Measurements from ENCODE around the gene ZMIZ1.
"Not testable (repeated sequence)": the region's sequence is repeated elsewhere in the genome, so short reads cannot be mapped to it uniquely, and the experiment has no call there.

The ZMIZ1 gene

GRCh38 chr10:79318369-79318768 lies 249.6 kb downstream of the ZMIZ1 start:
- no peak for DNase-seq (ENCODE audit: low spot score)
- FAIRE-seq = no peak

GRCh38 chr10:79319115-79319771 lies 250.5 kb downstream of the ZMIZ1 start:
- FAIRE-seq (no peak), DNase-seq (ENCODE audit: low spot score) (no peak)

GRCh38 chr10:79320316-79320715 lies 251.6 kb downstream of the ZMIZ1 start:
- FAIRE-seq (no peak), DNase-seq (ENCODE audit: low spot score) (no peak)

- DNase-seq (ENCODE audit: low spot score) (peak; percentile 69), FAIRE-seq (no peak)
Observed at GRCh38 chr10:79320820-79321493, 252.2 kb downstream of the ZMIZ1 start.

GRCh38 chr10:79321494-79321882 lies 252.7 kb downstream of the ZMIZ1 start:
- FAIRE-seq = no peak
- DNase-seq (ENCODE audit: low spot score) = no peak

GRCh38 chr10:79321951-79322350 lies 253.2 kb downstream of the ZMIZ1 start:
- FAIRE-seq = no peak
- DNase-seq (ENCODE audit: low spot score) = no peak

- DNase-seq (ENCODE audit: low spot score) (peak; percentile 79), FAIRE-seq (no peak)
Observed at GRCh38 chr10:79322616-79323543, 254.1 kb downstream of the ZMIZ1 start.

- FAIRE-seq (no peak), DNase-seq (ENCODE audit: low spot score) (no peak)
Observed at GRCh38 chr10:79323602-79324001, 254.8 kb downstream of the ZMIZ1 start.

GRCh38 chr10:79324032-79324695 lies 255.4 kb downstream of the ZMIZ1 start:
- DNase-seq (ENCODE audit: low spot score) (no peak), FAIRE-seq (no peak)

GRCh38 chr10:79326361-79327089 lies 257.8 kb downstream of the ZMIZ1 start:
- no peak for FAIRE-seq
- DNase-seq (ENCODE audit: low spot score) = no peak

- no peak for DNase-seq (ENCODE audit: low spot score)
- FAIRE-seq = no peak
Observed at GRCh38 chr10:79327090-79327457, 258.3 kb downstream of the ZMIZ1 start.

GRCh38 chr10:79328147-79328701 lies 259.5 kb downstream of the ZMIZ1 start:
- DNase-seq (ENCODE audit: low spot score) (no peak), FAIRE-seq (no peak)

GRCh38 chr10:79328737-79329504 lies 260.2 kb downstream of the ZMIZ1 start:
- peak; percentile 5 for FAIRE-seq
- peak; percentile 64 for DNase-seq (ENCODE audit: low spot score)

- DNase-seq (ENCODE audit: low spot score) (no peak), FAIRE-seq (no peak)
Observed at GRCh38 chr10:79329529-79329928, 260.8 kb downstream of the ZMIZ1 start.

- DNase-seq (ENCODE audit: low spot score) (no peak), FAIRE-seq (no peak)
Observed at GRCh38 chr10:79331226-79331625, 262.5 kb downstream of the ZMIZ1 start.

GRCh38 chr10:79331709-79332108 lies 262.9 kb downstream of the ZMIZ1 start:
- FAIRE-seq = no peak
- DNase-seq (ENCODE audit: low spot score) = peak; percentile 58

- FAIRE-seq = peak; percentile 82
Observed at GRCh38 chr10:79332610-79333315, 264.0 kb downstream of the ZMIZ1 start.

GRCh38 chr10:79333513-79333912 lies 264.7 kb downstream of the ZMIZ1 start:
- FAIRE-seq = no peak
- no peak for DNase-seq (ENCODE audit: low spot score)

More at GRCh38 chr10:79332610-79333315, 264.0 kb downstream of the ZMIZ1 start:
- DNase-seq (ENCODE audit: low spot score) = not testable (repeated sequence)

- FAIRE-seq = peak; percentile 58
Observed at GRCh38 chr10:79334573-79334972, 265.8 kb downstream of the ZMIZ1 start.

More at GRCh38 chr10:79334573-79334972, 265.8 kb downstream of the ZMIZ1 start:
- DNase-seq (ENCODE audit: low spot score) = no peak

Measured in urothelium cell line (cell line).